NT2/D1 (cell line): ENCODE measurements around the gene INF2.

Source experiments
- YY1 ChIP-seq: IDR thresholded peaks from 2 replicates; pipeline ENCODE4 v1.6.1; 2011; ENCODE audit not compliant: insufficient read length, insufficient read depth
- ZNF274 ChIP-seq: IDR thresholded peaks from 2 replicates; pipeline ENCODE4 v1.6.1; 2011; ENCODE audit warnings: mild to moderate bottlenecking, low read depth, low read length

DNA sequence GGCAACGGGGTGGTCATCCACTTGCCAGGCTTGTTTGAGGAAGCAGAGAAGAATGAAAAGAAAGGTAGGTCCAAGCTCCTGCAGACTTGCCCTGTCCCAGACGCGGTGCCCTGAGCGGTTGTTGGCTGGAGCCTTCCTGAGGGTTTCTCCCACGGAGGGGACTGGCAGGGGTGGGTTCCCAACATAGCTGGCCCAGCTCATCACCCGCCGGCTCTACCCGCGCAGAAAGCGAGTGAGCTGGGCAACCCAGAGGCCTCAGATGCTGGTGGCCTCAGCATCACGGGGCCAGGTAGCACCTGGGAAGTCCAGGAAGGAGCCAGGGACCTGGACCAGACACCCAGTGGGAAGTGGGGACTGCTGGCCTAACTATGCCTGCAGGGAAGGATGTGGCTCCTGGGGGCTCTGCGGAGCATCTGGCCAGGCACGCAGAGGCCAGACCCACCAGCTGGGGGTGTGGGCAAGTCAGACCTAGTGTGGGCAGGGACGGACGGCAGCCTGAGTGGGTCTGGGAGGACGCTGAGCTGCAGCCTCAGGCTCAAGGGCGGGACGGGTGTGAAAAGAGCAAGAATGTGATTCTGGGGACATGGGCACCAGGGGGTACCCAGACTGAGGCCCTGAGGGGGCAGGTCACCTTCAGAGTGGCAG is 49.1 kb downstream of the INF2 start:
- no peak for TF ChIP-seq YY1
- TF ChIP-seq ZNF274, result no peak
